ENCODE results near the gene GLB1L.

DNA sequence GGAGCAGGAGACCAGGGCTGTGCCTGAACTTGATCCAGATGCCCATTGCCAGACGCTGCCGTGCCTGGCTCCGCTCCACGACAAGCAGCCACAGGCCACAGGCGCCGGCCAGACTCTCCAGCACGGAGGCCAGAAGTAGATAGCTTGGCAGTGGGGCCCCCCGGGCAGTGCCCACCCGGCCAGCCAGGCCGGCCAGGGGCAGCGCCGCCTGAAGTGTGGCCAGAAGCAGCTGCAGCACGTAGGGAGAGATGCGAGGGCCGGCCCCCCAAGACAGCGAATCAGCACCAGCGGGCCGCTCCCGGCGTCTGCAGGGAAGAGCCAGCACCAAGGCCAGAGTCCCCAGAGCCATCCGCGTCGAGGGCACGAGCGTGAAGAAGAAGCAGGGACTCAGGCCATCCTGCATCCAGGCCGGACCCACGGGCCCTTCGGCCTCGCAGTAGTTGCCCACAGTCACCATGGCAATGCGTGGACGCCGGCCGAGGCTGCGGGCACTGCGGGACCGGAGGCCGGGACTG, 27.0 kb downstream of the GLB1L start:
- TF ChIP-seq, protein P1, sequence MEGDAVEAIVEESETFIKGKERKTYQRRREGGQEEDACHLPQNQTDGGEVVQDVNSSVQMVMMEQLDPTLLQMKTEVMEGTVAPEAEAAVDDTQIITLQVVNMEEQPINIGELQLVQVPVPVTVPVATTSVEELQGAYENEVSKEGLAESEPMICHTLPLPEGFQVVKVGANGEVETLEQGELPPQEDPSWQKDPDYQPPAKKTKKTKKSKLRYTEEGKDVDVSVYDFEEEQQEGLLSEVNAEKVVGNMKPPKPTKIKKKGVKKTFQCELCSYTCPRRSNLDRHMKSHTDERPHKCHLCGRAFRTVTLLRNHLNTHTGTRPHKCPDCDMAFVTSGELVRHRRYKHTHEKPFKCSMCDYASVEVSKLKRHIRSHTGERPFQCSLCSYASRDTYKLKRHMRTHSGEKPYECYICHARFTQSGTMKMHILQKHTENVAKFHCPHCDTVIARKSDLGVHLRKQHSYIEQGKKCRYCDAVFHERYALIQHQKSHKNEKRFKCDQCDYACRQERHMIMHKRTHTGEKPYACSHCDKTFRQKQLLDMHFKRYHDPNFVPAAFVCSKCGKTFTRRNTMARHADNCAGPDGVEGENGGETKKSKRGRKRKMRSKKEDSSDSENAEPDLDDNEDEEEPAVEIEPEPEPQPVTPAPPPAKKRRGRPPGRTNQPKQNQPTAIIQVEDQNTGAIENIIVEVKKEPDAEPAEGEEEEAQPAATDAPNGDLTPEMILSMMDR (optimal IDR thresholded peaks at IDR 0.05 in 1 of 3, IDR thresholded peaks at IDR 0.05 in 1 of 3, conservative IDR thresholded peaks at IDR 0.05 in 1 of 3; ENCODE audit: extremely low read depth in 1 of 3, insufficient read depth in 2 of 3, low read length in 3 of 3), result no peak
- TF ChIP-seq EZH2 (IDR thresholded peaks at IDR 0.05; ENCODE audit: low read length), result no peak
